Stimulated activated CD4-positive, alpha-beta T cell treated with anti-CD3 and anti-CD28 coated beads, Interleukin-4, amount 100 ng/mL, for 4 hours (primary cell): Measurements from ENCODE around the gene PCYT1A.
"Not testable (repeated sequence)": the region's sequence is repeated elsewhere in the genome, so short reads cannot be mapped to it uniquely, and the experiment has no call there.

Experiments used
- DNase-seq, 2 experiments: peaks; one replicate each; pipeline ENCODE4 v3.0.0-alpha.2; 2020

Gene PCYT1A

GRCh38 chr3:196189566-196190347, 97.8 kb downstream of the PCYT1A start:
- DNase-seq = no peak

GRCh38 chr3:196186651-196187573, 100.6 kb downstream of the PCYT1A start:
- no peak for DNase-seq

GRCh38 chr3:196184881-196185280, 102.6 kb downstream of the PCYT1A start:
- DNase-seq = no peak

GRCh38 chr3:196184169-196184432, 103.4 kb downstream of the PCYT1A start:
- not testable (repeated sequence) for DNase-seq

GRCh38 chr3:196181127-196181546, 106.4 kb downstream of the PCYT1A start:
- no peak for DNase-seq

- no peak for DNase-seq
Measured at GRCh38 chr3:196180346-196180745, 107.2 kb downstream of the PCYT1A start.
